HG03196 (cell line): ENCODE data around the gene FAM20B.

Source experiments
- ATAC-seq: cut with Tn5 transposase; IDR thresholded peaks from one replicate; pipeline ENCODE4 v1.9.1; 2021; ENCODE audit not compliant: unreplicated experiment

FAM20B gene

GRCh38 chr1:179047636-179047997, 21.9 kb downstream of the FAM20B start:
- no peak for ATAC-seq

GRCh38 chr1:179048339-179049124, 22.8 kb downstream of the FAM20B start:
- ATAC-seq, result no peak

- ATAC-seq, result no peak
Observed at GRCh38 chr1:179052776-179053175, 27.1 kb downstream of the FAM20B start.

- ATAC-seq, result no peak
Observed at GRCh38 chr1:179053486-179053885, 27.8 kb downstream of the FAM20B start.

GRCh38 chr1:179055937-179056336, 30.2 kb downstream of the FAM20B start:
- ATAC-seq, result no peak

- ATAC-seq, result no peak
Observed at GRCh38 chr1:179058487-179059483, 33.1 kb downstream of the FAM20B start.

- no peak for ATAC-seq
Observed at GRCh38 chr1:179061360-179062282, 35.9 kb downstream of the FAM20B start.

GRCh38 chr1:179066471-179066870, 40.8 kb downstream of the FAM20B start:
- ATAC-seq, result no peak

- ATAC-seq, result no peak
Observed at GRCh38 chr1:179077396-179077795, 51.7 kb downstream of the FAM20B start.

- ATAC-seq, result no peak
Observed at GRCh38 chr1:179079113-179079761, 53.5 kb downstream of the FAM20B start.

GRCh38 chr1:179080866-179081686, 55.4 kb downstream of the FAM20B start:
- peak; percentile 29 for ATAC-seq

- peak; percentile 88 for ATAC-seq
Observed at GRCh38 chr1:179081687-179082332, 56.1 kb downstream of the FAM20B start, which contains the start of gene TOR3A. Gene TOR3A, plus strand, starts transcription at chr1:179082070. Its CDS starts 59 bp downstream, at chr1:179082129.

- ATAC-seq, result peak; percentile 14
Observed at GRCh38 chr1:179082333-179082998, 56.8 kb downstream of the FAM20B start.

- ATAC-seq, result no peak
Observed at GRCh38 chr1:179082999-179083335, 57.3 kb downstream of the FAM20B start.

- no peak for ATAC-seq
Observed at GRCh38 chr1:179083533-179083932, 57.8 kb downstream of the FAM20B start.

GRCh38 chr1:179087665-179088064, 62.0 kb downstream of the FAM20B start:
- ATAC-seq, result no peak

- ATAC-seq, result no peak
Observed at GRCh38 chr1:179089827-179090482, 64.3 kb downstream of the FAM20B start.

GRCh38 chr1:179090522-179090921, 64.8 kb downstream of the FAM20B start:
- ATAC-seq, result no peak
